HG03342 (cell line): Measurements from ENCODE around the gene IKZF5.

ENCODE experiments used
- ATAC-seq: cut with Tn5 transposase; IDR thresholded peaks from one replicate; pipeline ENCODE4 v1.9.1; 2021; ENCODE audit warnings: mild to moderate bottlenecking, moderate library complexity; ENCODE audit not compliant: unreplicated experiment

The IKZF5 gene

GRCh38 chr10:123016228-123016627, 7.6 kb upstream of the IKZF5 start:
- ATAC-seq, result no peak

GRCh38 chr10:123014772-123015171, 6.2 kb upstream of the IKZF5 start:
- no peak for ATAC-seq

GRCh38 chr10:123013456-123014419, 5.1 kb upstream of the IKZF5 start:
- no peak for ATAC-seq

GRCh38 chr10:123011987-123012386, 3.4 kb upstream of the IKZF5 start:
- no peak for ATAC-seq

- peak; percentile 7 for ATAC-seq
These were observed 668 bp upstream of the IKZF5 start for GRCh38 chr10:123009105-123009820.

DNA sequence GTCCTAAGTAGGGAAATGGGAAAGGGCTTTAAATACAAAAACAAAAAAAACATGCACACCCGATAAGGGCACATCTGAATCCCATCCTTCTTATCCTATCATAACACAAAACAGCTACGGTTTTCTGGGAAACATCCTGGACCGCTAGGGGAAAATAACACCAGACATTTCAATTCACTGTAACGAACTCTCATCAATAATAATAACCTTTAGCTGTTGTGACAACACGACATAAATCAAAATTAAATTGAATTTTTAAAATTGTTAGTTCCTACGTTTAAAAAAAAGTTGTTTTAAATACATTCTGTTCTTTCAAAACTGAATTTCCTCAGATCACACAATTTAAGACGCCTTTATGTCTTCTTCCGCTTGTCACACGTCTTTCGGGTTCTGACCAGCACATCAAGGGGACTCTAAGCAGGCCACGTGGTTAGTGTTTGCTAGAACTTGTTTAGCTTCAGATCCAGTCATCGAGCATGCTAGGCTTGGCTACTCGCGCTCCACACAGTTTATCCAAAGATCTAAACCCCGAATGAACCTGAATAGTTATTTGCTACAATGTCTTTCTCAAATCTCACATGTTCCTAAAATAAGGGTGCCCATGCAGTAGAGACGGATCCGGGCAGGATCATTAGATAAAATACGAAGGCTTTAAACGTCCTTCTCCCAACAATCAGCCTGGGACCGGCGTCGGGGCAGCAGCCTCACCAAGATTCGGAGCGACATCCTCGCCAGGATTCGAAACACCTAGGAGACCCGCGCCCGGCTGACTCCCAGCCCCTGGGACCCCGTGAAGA, 839 bp downstream of the IKZF5 start:
- ATAC-seq, result peak; percentile 38

DNA sequence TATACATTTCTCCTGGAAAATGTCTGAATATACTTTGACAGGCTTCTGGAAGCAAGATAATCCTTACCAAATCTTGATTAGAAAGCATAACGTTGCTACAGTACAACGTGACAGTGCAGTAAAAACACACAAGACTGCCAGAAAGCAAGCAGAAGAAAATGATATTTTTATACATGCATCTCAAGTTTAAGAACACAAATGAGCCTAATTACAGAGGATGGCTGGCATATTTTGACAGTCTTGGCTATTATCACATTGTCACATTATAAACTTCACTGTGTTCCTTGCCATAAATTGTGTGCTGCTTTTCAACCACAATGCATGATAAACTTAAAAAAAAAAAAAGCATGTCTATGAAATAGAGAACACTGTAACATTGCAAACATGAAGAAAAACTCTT, 4.3 kb downstream of the IKZF5 start:
- ATAC-seq, result no peak

DNA sequence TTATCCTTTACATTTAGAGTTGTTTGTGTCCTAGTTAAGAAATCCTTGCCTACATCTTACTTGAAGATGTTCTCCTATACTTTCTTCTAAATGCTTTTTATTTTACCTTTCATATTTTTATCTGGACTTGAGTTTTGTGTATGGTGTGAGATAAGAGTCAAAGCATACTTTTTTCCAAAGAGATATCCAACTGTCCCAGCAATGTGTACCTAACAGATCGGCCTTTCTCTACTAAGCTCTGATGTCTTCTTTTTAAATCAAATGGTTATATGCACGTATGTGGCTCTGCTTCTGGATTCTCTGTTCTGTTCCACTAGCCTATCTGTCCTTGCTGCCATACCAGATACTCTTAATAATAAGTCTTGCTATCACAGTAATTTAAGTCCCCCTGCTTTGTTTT, 7.2 kb downstream of the IKZF5 start:
- no peak for ATAC-seq

DNA sequence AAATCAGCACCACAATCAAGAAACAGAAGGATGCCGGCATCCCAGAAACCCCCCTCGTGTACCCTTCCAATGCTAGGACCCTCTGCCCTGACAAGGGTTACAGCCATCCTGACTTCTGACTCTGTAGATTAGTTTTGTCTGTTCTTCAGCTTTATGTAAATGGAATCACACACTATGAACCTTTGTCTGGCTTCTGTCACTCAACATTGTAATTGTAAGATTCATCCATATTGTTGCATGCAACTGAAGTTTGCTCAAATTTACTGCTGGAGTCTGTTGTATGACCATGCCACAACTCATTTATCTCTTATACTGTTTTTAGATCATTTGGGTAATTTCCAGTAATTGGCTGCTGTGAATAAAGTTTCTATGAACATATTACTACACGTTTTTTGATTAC, 8.4 kb downstream of the IKZF5 start:
- ATAC-seq, result no peak

DNA sequence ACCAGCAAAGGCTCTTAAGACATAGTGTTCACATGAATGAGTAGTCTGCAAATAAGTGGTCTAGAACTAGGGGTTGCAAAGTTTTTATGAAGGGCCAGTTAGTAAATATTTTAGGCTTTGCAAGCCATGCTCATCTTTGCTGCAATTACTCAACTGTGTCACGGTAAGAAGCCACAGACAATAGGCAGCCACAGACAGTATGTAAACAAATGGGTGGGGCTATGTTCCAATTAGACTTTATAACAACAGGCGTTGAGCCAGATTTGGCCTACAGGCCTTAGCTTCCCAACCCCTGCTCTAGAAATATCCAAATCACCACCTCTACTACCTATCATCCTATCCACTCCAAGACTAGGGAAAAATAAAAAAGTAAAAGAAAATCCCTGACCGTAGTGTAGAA, 9.2 kb downstream of the IKZF5 start:
- no peak for ATAC-seq

DNA sequence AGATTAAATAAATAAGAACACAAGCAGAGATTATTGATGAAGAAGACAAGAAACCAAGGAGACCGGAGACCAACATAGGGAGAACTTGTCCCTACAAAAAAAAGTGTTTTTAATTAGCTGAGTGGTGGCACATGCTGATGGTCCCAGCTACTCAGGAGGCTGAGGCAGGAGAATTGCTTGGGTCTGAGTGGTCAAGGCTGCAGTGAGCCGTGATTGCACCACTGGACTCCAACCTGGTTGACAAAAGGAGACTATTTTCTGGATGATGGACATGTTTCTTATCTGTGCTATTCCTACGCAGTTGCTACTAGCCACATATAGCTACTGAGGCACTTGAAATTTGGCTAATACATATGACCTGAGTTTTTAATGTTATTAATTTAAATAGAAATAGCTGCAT, 9.7 kb downstream of the IKZF5 start:
- ATAC-seq, result no peak

GRCh38 chr10:122998360-122998917, 10.2 kb downstream of the IKZF5 start:
- ATAC-seq, result no peak

DNA sequence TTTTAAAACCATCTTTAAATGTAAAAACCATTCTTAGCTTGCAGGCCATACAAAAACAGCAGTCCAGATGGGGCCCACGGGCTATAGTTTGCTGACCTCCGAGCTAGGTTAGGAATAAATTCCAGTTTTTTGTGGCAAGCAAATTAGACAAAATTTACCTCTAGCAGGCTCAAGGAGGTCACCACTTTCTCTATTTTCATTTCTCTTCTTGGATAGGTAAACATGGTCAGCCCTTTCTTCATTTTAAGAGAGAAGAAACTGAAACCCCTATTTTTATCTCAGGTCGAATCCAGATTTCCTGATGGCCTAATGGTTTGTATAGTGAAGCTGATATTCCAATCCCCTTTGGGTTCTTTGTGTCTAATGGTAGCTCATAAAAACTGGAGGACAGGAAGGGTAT, 10.7 kb downstream of the IKZF5 start:
- no peak for ATAC-seq

- ATAC-seq, result no peak
These were observed 12.7 kb downstream of the IKZF5 start for GRCh38 chr10:122995936-122996335.

GRCh38 chr10:122993797-122994336, 14.7 kb downstream of the IKZF5 start:
- ATAC-seq, result no peak

- no peak for ATAC-seq
These were observed 16.5 kb downstream of the IKZF5 start for GRCh38 chr10:122992031-122992585.

- ATAC-seq, result no peak
These were observed 18.3 kb downstream of the IKZF5 start for GRCh38 chr10:122990278-122990677.

DNA sequence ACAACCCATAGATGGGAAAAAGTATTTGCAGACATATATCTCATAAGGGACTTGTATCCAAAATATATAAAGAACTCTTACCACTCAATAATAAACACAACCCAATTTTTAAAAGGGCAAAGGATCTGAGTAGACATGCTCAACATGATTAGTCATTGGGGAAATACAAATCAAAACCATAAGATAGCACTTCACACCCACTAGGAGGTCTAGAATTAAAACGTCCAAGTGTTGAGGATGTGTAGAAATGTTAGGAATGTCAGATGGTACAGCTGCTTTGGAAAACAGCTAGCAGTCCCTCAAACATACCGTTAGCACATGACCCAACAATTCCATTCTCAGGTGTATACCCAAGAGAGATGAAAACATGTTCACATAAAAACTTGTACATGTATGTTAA, 20.1 kb downstream of the IKZF5 start:
- no peak for ATAC-seq

DNA sequence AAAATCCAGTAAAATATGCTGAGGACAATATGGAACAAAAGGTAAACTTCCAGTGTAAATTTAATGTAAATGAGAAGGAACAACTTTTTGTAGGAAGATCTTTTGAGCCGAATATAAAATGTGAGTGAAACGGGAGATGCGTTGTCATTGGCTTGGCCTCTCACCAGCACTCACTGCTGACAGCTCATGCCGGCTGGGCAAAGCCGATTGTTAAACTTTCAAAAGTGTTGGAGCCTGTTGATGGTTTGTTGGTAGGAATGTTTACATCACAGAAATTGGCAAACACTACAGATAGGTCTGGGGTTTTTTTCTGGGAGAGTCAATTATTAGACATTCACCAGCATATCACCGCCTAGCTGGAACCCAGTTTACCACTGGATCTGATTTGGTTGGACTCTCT, 22.3 kb downstream of the IKZF5 start:
- ATAC-seq, result no peak

DNA sequence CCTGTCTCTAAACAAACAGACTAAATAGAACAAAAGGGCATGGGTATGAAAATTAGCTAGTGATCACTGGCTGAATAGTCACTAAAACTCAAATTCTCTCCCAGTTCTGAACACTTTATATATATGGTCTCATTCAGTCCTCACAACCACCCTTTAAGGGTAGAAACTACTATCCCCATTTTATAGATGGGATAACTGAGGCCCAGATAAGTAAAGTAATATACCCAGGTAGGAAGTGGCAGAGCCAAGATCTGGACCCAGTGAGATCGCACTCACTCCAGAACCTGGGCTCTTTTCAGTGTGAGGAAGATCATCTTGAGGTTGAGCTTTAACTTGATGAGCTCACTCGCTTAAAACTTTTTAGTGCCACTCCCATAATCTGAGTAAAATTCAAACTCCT, 23.9 kb downstream of the IKZF5 start:
- ATAC-seq, result no peak
